ENCODE data around the gene IL1R2. TPM values are rescaled to one million over a fixed set of nuclear protein-coding genes. Genes with fewer than 3 reads are reported as not detected.

Gene IL1R2
- total and polyA plus RNA-seq, 2 of the 8 experiments (the other 6 are each of a cell fraction or from before 2014, with no cell fraction given): 0.06 TPM; not detected in 1

DNA sequence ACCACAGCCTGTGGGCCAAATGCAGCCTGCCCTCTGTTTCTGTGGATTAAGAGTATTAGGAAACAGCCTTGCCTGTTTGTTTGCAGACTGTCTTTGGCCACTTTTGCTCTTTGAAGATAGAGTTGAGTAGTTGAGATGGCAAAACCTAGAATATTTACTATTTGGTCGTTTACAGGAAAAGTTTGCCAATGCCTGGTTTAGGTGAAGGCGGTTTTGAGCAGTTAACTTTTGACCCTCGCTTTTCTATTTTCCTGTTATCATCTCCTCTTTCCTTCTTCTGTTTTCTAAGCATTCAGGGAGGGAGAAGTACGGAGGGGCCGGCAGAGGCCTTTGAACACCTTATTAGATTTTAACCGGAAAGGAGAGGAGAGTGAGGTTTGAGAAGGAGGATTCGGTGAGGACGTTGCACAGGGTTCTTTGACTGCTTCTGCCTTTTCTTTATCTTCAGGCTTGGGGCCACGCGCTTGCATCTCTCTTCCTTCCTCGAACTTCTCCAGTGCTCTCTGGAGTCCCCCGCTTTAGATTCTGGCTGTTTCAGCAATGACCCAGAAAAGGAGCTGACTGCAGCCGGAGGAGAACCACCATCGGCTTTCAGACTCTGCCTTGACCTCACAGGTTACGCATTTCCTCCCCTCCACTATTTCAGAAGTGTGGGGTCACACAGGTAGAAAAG lies 39.2 kb downstream of the IL1R2 start:
- no peak overlapping the region for H3K4me2 ChIP-seq (ENCODE audit: insufficient read depth in 1 of 2, low read depth in 2 of 2, low read length in 2 of 2)
- H3K9ac ChIP-seq (replicated peaks in 1 of 4; ENCODE audit: extremely low read depth in 1 of 4, low read depth in 3 of 4, low read length in 3 of 4): no peak overlapping the region
- H2BK20ac ChIP-seq (ENCODE audit: low read length): no peak overlapping the region
- no peak overlapping the region for H4K8ac ChIP-seq (ENCODE audit: extremely low read depth, insufficient read depth, low read length)
- ChIA-PET POLR2A (ENCODE audit: partially characterized antibody) (no interaction called here), CTCF (ENCODE audit: partially characterized antibody) (interaction anchor here (5.4 kb wide), 1 partner anchor 11 kb away, joined by 38 read pairs; no protein-coding TSS in a partner anchor)
- no peak overlapping the region for H4K91ac ChIP-seq (replicated peaks; ENCODE audit: insufficient read length, low read length)
- H2AK5ac ChIP-seq (ENCODE audit: low read depth, low read length): no peak overlapping the region
- H3K14ac ChIP-seq (ENCODE audit: insufficient read length): no peak overlapping the region
- no peak overlapping the region for H3K4ac ChIP-seq (replicated peaks; ENCODE audit: insufficient read length, low read depth, low read length)
- no peak overlapping the region for H2BK12ac ChIP-seq (ENCODE audit: low read depth, low read length)
- DNase-seq (ENCODE audit: low read depth in 1 of 2, low spot score in 2 of 2): no peak
- no peaks in the 10 kb centered on the region for H3K79me2 ChIP-seq (ENCODE audit: control insufficient read depth in 1 of 2, insufficient read depth in 2 of 2, low read length in 2 of 2)
- no peak overlapping the region for H2BK120ac ChIP-seq (replicated peaks; ENCODE audit: low read depth, low read length)
- H3K56ac ChIP-seq (replicated peaks; ENCODE audit: insufficient read length, low read depth, low read length): no peak overlapping the region
- no peak overlapping the region for H3K4me3 ChIP-seq (ENCODE audit: extremely low read depth in 1 of 4, insufficient read depth in 2 of 4, low read depth in 3 of 4, low read length in 4 of 4)
- H3K23ac ChIP-seq (ENCODE audit: insufficient read length): no peak overlapping the region
- H2AFZ ChIP-seq (ENCODE audit: low read length): no peak overlapping the region
- H4K20me1 ChIP-seq (replicated peaks in 1 of 2; ENCODE audit: control insufficient read depth in 1 of 2, insufficient read depth in 2 of 2, low read length in 2 of 2): no peaks in the 10 kb centered on the region
- no peaks in the 10 kb centered on the region for H3K27me3 ChIP-seq (replicated peaks in 1 of 4; ENCODE audit: control insufficient read depth in 3 of 4, extremely low read depth in 1 of 4, insufficient read depth in 3 of 4, low read length in 3 of 4)
- no peaks in the 10 kb centered on the region for H3K9me3 ChIP-seq (ENCODE audit: insufficient read depth in 2 of 2, low read depth in 1 of 2, low read length in 1 of 2)
- no peak for FAIRE-seq
- WGBS, 2 experiments (ENCODE audit: extremely low coverage in 1 of 2, insufficient coverage in 1 of 2, insufficient read length in 1 of 2, insufficient replicate concordance in 2 of 2, low coverage in 1 of 2, low lambda C conversion rate in 2 of 2, missing lambda C conversion rate in 1 of 2): 88% methylated on average over 15 of the region's 15 CpGs; no CpG with 5 or more reads in 1 of the 2 experiments
- no peaks in the 10 kb centered on the region for H3K36me3 ChIP-seq (ENCODE audit: control insufficient read depth in 2 of 4, insufficient read depth in 4 of 4, low read length in 3 of 4)
- peaks cover 0 to 3% (median 0%) of the 10 kb centered on the region in 4 experiments; a peak in 1 of 7 replicates for H3K4me1 ChIP-seq (replicated peaks in 1 of 4; ENCODE audit: control insufficient read depth in 3 of 4, insufficient read depth in 4 of 4, low read length in 3 of 4)
- H4K5ac ChIP-seq (ENCODE audit: insufficient read length, low read depth, low read length): no peak overlapping the region
- H3K79me1 ChIP-seq (ENCODE audit: low read depth, low read length): no peaks in the 10 kb centered on the region
- H2BK15ac ChIP-seq (ENCODE audit: low read length): no peak overlapping the region
- H3K23me2 ChIP-seq (ENCODE audit: low read depth, low read length): no peaks in the 10 kb centered on the region
- H2BK5ac ChIP-seq (ENCODE audit: low read depth, low read length): no peak overlapping the region
- no peak overlapping the region for H3K18ac ChIP-seq (ENCODE audit: extremely low read depth, low read length)
- H3K27ac ChIP-seq (ENCODE audit: low read depth, low read length): no peak overlapping the region
- TF ChIP-seq, protein P1, sequence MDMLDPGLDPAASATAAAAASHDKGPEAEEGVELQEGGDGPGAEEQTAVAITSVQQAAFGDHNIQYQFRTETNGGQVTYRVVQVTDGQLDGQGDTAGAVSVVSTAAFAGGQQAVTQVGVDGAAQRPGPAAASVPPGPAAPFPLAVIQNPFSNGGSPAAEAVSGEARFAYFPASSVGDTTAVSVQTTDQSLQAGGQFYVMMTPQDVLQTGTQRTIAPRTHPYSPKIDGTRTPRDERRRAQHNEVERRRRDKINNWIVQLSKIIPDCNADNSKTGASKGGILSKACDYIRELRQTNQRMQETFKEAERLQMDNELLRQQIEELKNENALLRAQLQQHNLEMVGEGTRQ (IDR thresholded peaks at IDR 0.05; ENCODE audit: low read length): no peak
- TF ChIP-seq EP300 (IDR thresholded peaks at IDR 0.05; ENCODE audit: borderline replicate concordance in 1 of 2, low read depth in 2 of 2, low read length in 2 of 2): no peak
- TF ChIP-seq CHD1 (IDR thresholded peaks at IDR 0.05; ENCODE audit: low read depth, low read length): no peak
- no peak for TF ChIP-seq MAFK (IDR thresholded peaks at IDR 0.05; ENCODE audit: low read depth, low read length)
- TF ChIP-seq, protein P2, sequence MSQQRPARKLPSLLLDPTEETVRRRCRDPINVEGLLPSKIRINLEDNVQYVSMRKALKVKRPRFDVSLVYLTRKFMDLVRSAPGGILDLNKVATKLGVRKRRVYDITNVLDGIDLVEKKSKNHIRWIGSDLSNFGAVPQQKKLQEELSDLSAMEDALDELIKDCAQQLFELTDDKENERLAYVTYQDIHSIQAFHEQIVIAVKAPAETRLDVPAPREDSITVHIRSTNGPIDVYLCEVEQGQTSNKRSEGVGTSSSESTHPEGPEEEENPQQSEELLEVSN (IDR thresholded peaks at IDR 0.05): no peak
- no peak for TF ChIP-seq RXRA (IDR thresholded peaks at IDR 0.05; ENCODE audit: insufficient read depth, low read depth, low read length)
- no peak for TF ChIP-seq KDM1A (IDR thresholded peaks at IDR 0.05; ENCODE audit: borderline replicate concordance, low read length)
- TF ChIP-seq, protein P3, sequence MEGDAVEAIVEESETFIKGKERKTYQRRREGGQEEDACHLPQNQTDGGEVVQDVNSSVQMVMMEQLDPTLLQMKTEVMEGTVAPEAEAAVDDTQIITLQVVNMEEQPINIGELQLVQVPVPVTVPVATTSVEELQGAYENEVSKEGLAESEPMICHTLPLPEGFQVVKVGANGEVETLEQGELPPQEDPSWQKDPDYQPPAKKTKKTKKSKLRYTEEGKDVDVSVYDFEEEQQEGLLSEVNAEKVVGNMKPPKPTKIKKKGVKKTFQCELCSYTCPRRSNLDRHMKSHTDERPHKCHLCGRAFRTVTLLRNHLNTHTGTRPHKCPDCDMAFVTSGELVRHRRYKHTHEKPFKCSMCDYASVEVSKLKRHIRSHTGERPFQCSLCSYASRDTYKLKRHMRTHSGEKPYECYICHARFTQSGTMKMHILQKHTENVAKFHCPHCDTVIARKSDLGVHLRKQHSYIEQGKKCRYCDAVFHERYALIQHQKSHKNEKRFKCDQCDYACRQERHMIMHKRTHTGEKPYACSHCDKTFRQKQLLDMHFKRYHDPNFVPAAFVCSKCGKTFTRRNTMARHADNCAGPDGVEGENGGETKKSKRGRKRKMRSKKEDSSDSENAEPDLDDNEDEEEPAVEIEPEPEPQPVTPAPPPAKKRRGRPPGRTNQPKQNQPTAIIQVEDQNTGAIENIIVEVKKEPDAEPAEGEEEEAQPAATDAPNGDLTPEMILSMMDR (IDR thresholded peaks at IDR 0.05; ENCODE audit: control extremely low read depth in 1 of 3, insufficient read depth in 1 of 3, low read depth in 1 of 3, low read length in 3 of 3): no peak
